GM12873 (cell line): ENCODE results near the gene ZSWIM4.
A peak's percentile ranks its signal among the peaks of the same experiment; 100 is the strongest.

Experiments used
- TF ChIP-seq, protein P1 (sequence below): IDR thresholded peaks from 2 replicates; pipeline ENCODE4 v1.5.1; 2012; ENCODE audit warnings: low read depth, mild to moderate bottlenecking, moderate library complexity, low read length, control low read depth; ENCODE audit not compliant: insufficient read depth; ENCODE audit errors: missing control alignments

The ZSWIM4 gene

DNA sequence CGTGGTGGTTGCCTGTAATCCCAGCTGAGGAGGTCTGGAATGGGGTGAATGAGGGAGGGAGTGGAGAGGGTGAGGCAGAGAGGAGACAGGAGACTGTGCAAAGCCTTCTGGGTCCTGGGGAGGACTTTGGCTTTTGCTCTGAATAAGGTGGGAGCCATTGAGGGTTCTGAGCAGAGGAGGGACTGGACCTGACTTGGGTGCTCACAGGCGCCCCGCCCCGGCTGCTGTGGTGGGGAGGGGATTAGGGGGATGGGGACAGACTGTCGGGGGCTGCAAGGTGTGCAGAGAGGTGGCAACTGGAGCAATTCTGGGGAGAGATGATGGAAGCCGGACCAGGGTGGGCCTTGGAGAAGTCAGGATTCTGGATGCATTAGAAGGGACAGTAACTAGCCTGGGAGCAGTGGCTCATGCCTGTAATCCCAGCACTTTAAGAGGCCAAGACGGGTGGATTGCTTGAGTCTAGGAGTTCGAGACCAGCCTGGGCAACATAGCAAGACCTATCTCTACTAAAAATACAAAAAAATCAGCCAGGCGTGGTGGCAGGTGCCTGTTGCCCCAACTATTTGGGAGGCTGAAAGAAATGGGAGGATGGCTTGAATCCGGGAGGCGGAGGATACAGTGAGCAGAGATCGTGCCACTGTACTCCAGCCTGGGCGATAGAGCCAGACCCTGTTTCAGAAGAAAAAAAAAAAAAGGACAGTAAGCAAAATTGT lies 65.6 kb downstream of the ZSWIM4 start:
- TF ChIP-seq, protein P1, sequence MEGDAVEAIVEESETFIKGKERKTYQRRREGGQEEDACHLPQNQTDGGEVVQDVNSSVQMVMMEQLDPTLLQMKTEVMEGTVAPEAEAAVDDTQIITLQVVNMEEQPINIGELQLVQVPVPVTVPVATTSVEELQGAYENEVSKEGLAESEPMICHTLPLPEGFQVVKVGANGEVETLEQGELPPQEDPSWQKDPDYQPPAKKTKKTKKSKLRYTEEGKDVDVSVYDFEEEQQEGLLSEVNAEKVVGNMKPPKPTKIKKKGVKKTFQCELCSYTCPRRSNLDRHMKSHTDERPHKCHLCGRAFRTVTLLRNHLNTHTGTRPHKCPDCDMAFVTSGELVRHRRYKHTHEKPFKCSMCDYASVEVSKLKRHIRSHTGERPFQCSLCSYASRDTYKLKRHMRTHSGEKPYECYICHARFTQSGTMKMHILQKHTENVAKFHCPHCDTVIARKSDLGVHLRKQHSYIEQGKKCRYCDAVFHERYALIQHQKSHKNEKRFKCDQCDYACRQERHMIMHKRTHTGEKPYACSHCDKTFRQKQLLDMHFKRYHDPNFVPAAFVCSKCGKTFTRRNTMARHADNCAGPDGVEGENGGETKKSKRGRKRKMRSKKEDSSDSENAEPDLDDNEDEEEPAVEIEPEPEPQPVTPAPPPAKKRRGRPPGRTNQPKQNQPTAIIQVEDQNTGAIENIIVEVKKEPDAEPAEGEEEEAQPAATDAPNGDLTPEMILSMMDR = no peak

DNA sequence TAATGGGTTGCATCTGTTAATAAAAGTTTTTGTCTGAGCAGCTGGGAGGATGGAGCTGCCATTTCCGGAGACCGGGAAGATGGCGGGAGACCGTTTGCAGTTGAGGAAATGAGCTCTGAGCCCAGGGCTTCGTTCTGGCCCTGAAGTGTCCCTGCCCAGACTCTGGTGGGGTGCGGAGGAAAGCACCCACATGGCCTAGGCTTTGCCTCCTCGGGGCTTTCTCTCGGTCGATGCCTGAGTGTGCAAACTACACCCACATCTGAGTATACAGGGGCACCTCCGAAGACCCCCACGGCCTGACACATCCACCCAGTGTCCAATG lies 66.1 kb downstream of the ZSWIM4 start:
- TF ChIP-seq, protein P1 = no peak

DNA sequence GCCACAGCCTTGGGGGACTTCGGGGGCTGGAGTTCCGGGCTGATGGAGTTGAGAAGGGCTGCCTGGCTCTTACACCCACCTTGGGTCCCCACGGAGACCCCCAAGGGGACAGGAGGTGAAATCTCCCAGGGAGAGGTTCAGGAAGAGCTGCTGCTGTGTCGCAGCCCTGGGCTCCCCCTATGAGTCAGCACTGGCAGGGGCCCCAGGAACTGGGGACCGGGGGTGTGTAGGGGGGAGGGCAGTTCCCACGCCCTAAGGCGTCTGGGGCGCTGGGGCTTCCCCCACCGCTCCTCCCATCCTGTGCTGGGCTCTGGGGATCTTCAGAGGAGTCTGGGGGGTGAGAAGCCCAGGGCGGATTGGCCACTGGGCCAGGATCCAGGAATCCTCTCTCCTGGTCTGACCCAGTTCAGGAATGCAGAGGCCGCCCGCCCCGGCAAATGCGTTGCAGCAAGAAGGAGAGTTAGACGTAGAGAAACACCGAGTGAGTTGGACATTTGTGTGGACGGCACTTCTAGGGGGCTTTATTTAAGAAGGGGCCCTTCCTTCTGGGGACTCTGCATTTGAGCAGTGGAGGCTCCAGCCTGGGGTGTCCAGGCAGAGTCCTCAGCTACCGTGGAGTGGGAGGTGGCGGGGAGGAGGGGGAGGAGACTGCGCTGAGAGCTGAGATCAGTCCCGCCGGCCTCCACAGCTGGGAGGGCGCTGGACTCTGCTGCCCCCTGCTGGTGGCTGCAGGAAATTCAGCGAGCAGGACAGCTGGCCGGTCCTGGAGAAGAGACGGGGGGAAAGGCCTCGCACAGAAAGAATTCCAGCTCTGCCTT lies 66.7 kb downstream of the ZSWIM4 start:
- TF ChIP-seq, protein P1 = peak; percentile 90

DNA sequence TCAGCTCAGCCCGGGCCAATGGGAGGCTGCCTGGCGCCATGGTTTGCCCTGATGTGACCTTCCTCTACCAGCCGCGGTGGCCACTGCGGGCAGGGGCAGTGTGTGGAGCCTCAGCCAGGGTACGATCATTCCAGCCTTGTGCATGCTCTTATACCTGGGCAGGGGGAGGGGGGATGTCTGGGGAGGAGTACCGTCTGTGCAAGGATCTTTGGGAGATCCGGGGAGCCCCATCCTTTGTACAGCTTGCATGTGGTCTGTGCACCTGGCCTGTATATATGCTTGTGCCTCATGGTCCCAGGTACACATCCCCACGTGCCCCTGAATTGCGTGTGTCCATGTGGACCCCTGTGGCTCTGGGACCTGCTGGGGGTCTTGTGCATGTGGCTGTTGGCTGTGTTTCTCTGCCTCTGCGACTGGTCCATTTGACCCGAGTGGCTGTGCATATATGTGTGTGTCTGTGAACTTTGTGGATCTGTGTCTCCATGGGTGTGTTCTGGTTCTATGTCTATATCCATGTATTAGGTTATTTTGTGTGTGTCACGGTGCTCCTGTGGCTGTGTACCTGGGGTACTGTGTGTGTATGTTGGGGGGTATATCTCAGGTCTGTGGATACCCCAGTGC lies 68.9 kb downstream of the ZSWIM4 start:
- TF ChIP-seq, protein P1 = no peak

DNA sequence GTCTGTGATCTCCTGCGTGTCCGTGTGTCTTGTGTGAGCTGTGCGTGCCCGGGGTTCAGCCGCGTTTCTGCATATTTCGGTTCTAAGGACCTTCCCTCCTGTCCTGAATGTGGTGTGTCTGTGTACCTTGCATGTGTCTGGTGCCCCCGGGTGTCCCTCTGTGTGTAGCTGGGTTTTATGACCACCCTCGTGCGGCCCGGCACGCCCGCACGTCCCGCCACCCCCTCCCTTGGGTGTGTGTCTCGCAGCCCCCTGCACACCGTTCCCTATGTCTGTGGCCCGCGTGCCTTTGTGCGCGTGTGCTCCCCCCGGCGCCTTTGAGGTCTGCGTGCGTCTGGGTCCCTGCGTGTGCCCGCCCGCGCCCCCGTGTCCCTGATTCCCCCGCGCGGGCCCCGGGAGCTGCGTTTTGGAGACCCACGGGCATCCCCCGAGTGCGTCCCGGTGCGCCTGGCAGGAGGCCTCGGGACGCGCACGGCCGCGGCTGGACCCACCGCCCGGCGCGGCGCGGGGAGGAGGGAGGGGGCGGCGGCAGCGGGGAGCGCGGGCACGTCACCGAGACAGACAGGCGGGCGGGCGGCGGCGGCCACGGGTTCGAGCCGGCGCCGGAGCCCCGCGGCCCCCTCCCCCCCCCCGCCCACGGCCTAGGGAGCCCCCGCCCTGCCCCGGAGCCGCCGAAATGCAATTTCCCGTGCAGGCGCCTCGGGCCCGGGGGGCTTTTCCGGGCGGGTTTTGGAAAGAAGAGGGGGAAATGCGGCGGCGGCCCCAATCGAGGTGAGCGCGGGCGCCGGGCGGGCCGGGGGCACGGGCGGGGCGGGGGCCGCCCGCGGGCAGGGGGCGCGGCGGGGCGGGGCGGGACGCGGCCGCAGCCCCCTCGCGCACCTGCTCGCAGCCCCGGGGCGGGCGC lies 69.7 kb downstream of the ZSWIM4 start:
- TF ChIP-seq, protein P1 = no peak

DNA sequence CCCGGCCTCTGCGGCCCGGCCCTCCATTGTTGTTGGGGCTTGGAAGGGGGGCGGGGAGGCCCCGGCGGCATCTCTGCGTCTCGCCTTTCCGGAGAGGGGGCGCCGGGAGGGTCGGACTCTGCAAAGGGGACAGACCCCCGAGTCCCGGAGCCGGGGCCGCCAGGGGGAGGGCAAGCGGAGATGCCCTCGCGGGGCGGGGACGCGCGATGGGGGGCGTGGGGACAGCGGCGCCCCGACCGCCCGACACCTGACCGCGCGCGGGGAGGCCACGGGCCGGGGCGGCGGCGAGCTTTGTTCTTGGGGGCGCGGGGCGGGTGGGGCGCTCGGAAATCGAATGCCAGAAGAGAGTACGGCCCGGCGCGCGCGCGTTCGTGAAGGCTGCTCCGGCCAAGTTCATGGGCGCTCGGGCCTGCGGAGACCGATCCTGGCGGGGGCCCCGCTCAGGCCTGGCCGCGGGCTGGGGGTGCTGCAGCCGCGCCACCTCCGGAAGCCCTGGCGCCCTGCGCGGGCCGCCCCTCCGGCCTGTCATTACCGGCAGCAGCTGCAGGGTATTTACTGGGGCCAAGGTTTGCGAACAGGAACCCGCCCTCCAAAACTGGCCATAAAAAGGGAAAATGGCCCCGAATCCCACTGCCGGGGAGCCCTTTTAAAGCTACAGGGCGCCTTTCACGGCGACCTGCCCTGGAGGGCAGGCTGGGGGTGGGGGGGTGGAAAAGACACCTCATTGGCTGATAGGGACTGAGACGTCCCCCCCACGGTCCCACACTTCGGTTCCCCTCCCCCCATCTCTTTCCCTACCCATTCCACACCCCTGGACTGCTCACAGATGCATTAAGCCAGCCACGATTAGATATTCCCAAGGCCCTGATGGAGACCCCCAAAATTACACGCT lies 70.6 kb downstream of the ZSWIM4 start:
- TF ChIP-seq, protein P1 = no peak
